GM12873 (cell line): ENCODE measurements around the gene ARMC8.

Source experiments
- TF ChIP-seq, protein P1 (sequence below): IDR thresholded peaks from 2 replicates; pipeline ENCODE4 v1.5.1; 2012; ENCODE audit warnings: low read depth, mild to moderate bottlenecking, moderate library complexity, low read length, control low read depth; ENCODE audit not compliant: insufficient read depth; ENCODE audit errors: missing control alignments

Gene ARMC8

DNA sequence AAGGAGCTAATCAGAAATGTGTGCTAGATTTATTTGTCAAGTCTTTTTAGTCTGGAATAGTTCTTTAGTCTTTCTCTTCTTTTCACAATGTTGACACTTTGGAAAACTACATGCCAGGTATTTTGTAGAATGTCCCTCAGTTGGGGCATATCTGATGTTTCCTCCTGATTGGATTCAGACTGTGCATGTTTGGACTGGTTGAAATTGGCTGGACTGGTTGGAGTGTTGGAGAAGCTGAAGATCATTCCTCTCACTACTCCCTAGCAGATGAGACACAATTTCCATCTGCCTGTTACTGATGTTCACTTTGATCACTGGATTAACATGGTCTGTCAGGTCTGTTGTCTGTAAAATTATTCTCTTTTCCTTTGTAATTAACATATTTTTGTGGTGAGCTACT is 138.9 kb downstream of the ARMC8 start:
- TF ChIP-seq, protein P1, sequence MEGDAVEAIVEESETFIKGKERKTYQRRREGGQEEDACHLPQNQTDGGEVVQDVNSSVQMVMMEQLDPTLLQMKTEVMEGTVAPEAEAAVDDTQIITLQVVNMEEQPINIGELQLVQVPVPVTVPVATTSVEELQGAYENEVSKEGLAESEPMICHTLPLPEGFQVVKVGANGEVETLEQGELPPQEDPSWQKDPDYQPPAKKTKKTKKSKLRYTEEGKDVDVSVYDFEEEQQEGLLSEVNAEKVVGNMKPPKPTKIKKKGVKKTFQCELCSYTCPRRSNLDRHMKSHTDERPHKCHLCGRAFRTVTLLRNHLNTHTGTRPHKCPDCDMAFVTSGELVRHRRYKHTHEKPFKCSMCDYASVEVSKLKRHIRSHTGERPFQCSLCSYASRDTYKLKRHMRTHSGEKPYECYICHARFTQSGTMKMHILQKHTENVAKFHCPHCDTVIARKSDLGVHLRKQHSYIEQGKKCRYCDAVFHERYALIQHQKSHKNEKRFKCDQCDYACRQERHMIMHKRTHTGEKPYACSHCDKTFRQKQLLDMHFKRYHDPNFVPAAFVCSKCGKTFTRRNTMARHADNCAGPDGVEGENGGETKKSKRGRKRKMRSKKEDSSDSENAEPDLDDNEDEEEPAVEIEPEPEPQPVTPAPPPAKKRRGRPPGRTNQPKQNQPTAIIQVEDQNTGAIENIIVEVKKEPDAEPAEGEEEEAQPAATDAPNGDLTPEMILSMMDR: no peak

DNA sequence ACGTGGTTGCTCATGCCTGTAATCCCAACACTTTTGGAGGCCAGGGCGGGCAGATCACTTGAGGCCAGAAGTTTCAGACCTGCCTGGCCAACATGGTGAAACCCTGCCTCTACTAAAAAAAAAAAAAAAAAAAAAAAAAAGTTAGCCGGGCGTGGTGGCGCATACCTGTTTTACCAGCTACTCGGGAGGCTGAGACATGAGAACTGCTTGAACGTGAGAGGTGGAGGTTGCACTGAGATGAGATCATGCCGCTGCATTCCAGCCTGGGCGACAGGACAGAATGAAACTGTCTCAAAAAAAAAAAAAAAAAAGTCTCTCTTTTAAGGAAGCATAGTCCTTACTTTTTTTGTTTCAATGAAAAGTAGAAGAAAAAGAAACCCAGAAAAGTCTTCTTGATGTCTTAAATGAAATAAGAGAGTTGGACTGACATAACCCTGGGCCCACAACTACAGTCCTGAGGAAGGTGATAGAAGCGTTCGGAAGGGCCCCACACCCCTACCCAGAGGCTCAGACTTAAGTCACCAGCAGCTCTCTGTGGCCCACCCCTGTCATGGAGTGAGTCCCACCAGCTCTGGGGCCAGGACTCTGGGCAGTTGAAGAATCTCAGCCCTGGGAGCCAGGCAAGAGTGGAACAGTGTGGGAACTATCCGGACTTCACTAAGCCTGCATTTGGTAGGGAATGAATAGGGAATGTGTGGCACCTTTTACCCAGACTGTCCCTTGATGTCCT is 139.9 kb downstream of the ARMC8 start:
- TF ChIP-seq, protein P1: no peak

DNA sequence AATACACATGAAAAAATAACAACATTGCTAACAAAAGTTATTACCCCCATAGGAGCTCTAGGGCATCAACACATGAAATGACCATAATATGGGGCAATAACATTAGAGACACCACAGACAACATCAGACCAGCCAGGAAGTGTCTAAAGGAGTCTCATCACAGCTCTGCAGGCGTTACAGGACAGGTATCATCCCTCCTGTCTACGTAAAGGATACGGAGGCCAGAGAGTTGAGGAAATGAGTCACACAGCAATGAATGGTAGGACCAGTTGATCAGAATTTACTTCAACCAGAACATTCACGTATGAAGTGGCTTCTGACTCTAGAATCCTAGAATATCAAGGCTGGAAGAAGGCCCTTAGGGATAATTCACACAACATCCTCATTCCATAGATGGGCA is 140.7 kb downstream of the ARMC8 start:
- TF ChIP-seq, protein P1: no peak

DNA sequence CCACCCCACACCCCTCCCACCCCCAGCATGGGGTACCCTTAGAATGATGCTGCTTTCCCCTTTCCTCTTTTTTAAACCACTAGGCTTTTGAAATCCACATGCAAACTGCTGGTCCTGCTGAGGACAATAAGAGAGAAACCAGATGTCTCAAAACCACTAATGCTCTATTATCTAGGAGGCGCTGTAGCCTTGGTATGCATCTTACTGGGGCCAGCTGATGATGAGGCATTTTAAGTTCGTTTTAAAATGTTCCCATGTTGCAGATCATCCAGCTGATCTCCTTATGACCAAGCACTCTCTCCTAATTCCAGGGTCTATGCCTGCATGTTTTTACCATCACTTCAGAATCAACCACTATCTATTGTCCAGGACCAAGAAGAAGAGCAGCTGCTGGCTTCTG is 141.2 kb downstream of the ARMC8 start:
- TF ChIP-seq, protein P1: no peak

DNA sequence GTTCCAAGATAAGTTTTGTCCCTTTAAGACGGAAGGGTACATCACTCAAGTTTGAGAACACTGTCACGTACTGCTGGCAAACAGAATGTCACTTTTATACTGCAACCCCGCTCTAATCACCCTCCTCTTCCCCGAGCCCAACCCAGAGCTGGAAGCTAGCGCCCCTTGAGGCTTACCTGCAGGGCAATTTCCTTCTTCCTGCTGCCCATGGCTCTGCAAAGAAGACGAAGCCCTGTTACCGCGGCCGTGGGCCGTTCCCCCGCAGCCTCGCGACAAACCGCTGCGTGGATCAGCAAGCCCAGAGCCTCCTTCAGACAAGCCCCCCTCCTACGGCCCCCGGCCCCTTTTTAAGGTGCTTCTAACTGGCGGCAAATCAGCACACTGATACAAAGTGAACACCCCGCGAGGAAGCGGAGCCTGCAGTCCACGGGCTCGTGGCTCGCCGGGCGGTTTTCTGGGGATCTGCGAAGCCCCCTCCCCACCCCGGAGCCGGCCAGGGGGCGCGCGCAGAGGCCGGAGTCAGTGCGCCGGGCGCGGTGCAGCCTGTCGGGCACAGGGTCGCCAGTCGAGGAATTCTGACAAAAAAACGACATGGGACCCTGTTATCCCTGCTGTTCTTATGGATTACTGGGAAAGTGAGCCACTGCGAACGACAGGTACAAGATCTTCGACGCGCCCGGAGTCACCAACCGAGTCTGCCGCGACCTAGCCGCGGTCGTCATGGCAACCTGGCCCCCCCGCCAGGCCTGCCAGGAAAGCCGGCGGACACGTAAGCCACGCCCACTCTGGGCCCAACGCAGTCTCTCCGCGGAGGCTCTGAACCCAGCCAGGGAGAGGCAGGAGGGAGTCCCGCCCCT is 142.3 kb downstream of the ARMC8 start, which contains the start of gene NME9:
Gene NME9, minus strand, starts transcription at position 725 of the 857 bp plus-strand sequence. Its CDS starts 516 bp downstream, at position 209.
- TF ChIP-seq, protein P1: peak; percentile 83

DNA sequence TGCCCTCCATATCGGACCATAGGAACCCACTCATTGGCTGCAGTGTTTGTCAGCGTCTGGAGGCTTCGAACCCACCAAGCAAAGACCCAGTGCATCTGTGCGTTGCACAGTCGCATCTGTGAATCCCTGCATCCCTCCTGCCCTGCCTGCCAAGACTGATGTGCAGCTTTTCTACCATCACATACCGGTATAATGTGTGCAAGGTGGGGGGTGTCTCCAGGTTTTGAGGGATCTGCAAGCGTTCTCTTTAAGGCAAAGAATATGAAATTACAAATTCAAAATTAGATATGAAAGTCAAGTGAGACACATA is 142.8 kb downstream of the ARMC8 start:
- TF ChIP-seq, protein P1: no peak

DNA sequence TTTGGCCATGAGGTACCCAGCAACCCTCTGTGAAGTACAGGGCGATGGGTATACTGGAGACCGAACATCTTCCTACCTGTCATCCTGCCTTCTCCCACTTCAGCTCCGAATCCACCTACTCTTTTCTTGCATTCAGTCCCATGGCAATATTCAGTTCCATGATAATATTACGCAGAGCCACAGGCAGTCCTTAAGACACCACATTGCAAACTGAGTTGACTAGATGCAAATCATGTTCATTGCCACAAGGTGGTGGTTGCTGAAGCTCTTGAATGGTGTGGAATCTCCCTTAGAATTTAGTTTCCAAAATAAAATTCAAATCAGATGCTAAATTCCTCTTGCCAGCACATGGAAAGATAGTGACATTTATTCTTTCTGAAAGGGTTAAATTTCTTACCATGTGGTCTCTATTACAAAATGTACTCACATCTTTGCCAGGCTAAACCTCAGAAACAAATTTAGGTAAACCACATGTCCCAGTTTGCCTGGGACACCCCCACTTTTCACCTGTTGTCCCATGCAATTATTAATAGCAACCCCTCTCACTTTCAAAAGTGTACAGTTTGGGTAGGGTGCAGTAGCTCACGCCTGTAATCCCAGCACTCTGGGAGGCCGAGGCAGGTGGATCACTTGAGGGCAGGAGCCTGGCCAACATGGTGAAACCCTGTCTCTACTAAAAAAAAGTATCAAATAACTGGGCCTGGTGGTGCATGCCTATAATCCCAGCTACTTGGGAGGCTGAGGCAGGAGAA is 144.2 kb downstream of the ARMC8 start:
- TF ChIP-seq, protein P1: peak; percentile 23
